OCI-LY3 (cell line): ENCODE results near the gene SERBP1.

Experiments
- EZH2phosphoT487 ChIP-seq: fragments of 200-600 bp; shearing (Covaris generic); IDR thresholded peaks from 2 replicates; pipeline ENCODE4 v1.6.1; 2018; ENCODE audit warnings: antibody characterized with exemption, mixed run types, low read depth
- TF ChIP-seq, protein P1 (sequence below): fragments of 200-600, 300-600 bp; sonication (generic); IDR thresholded peaks from 2 replicates; pipeline ENCODE4 v1.5.1; 2014; ENCODE audit warnings: antibody characterized with exemption, low read length, low read depth

DNA sequence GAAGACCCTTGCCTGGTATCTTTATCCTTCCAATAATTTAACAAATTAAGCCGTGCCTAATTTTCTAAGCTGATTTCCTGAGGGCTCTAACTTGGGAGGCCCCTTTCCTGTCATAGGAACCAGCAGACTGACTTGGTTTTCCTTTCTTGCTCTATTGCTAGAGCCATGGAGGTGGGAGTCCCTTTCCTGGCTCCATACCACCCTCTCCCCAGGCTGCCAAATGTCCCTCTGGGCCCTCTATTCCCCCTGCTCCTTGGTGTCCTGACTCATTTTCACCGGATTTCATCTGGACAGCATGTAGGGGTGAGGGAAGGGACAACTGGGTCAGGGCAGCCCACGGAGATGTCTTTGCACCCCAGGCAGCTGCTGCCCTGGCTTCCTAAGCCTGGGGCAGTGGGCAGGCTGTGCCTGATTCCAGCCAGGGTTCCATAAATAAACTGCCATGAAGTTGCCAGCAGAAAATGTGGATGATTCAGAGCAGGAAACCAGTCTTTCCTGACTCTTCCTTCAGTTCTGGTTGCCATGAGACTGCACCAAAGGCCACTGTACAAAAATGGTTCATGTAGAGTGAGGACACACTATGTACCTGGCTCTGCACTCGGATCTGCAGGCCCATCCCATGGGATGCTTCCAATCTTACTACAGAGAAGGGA is 38.0 kb upstream of the SERBP1 start:
- TF ChIP-seq, protein P1, sequence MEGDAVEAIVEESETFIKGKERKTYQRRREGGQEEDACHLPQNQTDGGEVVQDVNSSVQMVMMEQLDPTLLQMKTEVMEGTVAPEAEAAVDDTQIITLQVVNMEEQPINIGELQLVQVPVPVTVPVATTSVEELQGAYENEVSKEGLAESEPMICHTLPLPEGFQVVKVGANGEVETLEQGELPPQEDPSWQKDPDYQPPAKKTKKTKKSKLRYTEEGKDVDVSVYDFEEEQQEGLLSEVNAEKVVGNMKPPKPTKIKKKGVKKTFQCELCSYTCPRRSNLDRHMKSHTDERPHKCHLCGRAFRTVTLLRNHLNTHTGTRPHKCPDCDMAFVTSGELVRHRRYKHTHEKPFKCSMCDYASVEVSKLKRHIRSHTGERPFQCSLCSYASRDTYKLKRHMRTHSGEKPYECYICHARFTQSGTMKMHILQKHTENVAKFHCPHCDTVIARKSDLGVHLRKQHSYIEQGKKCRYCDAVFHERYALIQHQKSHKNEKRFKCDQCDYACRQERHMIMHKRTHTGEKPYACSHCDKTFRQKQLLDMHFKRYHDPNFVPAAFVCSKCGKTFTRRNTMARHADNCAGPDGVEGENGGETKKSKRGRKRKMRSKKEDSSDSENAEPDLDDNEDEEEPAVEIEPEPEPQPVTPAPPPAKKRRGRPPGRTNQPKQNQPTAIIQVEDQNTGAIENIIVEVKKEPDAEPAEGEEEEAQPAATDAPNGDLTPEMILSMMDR, result no peak
- TF ChIP-seq EZH2phosphoT487, result no peak
